ENCODE data around the gene CNNM4. TPM values are rescaled to one million over a fixed set of nuclear protein-coding genes. Genes with fewer than 3 reads are reported as not detected.

The CNNM4 gene
- polyA plus RNA-seq, 1 experiment: 7.2 TPM

DNA sequence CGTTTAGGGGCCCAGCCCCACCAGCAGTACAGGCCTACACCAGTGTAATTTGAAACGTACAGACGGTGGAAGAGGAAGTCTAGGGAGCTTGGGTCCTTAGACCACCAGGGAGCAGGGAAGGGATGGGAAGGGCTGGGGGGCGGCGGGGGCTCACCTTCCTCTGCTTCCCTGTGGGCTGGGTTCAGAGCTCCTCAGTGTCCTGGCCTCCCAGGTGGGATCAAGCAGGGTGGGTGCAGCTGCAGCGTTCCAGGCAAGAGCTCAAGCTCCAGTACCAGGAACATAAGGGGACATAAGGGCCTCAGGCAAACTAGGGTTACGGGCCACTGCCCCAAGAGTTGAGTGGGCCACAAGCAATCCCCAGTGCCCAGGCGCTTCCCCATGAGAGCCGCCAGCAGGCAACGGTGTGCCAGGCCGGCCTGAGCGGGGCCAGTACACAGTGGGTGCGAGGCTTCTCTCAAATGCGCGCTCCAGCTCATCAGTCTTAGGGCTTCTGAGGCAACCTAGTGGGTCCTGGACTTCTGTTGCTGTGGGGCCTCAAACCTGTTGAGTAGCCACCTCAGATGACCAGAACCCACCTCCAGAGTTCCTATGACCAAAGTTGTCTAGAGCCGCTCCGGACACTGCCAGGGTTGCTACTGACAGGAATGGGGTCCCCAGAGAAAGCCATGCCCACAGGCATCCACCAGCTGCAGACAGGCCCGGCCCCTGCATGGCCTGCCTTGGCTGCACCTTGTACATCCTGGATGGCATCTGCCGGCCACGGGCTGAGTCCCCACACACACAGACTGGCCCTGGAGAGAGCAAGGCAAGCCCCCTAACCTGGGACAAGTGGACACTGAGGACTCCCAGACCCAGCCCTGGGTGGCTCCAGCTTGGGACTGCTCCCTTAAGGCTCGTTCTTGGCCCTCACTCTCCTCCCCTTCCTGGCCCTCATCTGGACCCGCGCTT lies 77.9 kb downstream of the CNNM4 start:
- no peaks in the 10 kb centered on the region for H3K27me3 ChIP-seq (ENCODE audit: control insufficient read depth, insufficient read depth, low read length)
- ChIA-PET CTCF (interaction anchor here (0.8 to 2.4 kb wide), 4 partner anchors 19 to 113 kb away, joined by 3 to 7 read pairs (median 4); partner anchors contain the start of genes ANKRD39 and CNNM3), POLR2A (no interaction called here)
- no peak overlapping the region for H3K4me3 ChIP-seq (ENCODE audit: low read depth, low read length)
- TF ChIP-seq, protein P1, sequence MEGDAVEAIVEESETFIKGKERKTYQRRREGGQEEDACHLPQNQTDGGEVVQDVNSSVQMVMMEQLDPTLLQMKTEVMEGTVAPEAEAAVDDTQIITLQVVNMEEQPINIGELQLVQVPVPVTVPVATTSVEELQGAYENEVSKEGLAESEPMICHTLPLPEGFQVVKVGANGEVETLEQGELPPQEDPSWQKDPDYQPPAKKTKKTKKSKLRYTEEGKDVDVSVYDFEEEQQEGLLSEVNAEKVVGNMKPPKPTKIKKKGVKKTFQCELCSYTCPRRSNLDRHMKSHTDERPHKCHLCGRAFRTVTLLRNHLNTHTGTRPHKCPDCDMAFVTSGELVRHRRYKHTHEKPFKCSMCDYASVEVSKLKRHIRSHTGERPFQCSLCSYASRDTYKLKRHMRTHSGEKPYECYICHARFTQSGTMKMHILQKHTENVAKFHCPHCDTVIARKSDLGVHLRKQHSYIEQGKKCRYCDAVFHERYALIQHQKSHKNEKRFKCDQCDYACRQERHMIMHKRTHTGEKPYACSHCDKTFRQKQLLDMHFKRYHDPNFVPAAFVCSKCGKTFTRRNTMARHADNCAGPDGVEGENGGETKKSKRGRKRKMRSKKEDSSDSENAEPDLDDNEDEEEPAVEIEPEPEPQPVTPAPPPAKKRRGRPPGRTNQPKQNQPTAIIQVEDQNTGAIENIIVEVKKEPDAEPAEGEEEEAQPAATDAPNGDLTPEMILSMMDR (IDR thresholded peaks at IDR 0.05; ENCODE audit: insufficient read depth, low read depth, low read length): no peak
- no peaks in the 10 kb centered on the region; the same call in 1 of the 2 replicates for H3K36me3 ChIP-seq (ENCODE audit: control insufficient read depth, insufficient read depth, low read length)
- no peak for DNase-seq (ENCODE audit: low read depth)

DNA sequence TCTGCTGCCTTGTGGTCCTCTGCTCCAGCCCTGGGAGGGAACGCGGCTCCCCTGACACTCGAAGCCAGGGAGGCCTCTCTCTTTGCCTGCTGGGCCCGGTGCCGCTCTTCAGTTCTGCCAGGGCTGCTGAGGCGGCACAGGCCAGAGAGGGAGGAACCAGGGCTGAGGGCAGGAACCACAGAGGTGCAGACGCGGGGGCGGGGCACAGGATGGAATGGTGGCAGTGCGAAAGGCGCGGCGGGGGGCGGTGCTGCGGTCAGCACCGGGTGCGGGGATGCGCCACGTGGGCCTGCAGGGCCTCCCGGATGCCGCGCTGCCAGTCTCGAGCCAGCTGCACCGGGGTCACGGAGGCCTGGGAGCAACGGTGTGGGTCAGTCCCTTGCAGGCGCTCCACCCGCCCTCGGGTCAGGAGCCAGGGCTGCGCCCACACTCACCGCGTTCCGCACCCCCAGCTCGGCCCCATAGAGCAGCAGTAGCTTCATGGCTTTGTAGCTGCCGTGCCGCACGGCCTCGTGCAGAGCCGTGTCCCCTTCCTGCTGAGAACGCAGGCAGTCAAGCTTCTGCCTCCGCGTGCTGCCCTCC lies 78.7 kb downstream of the CNNM4 start:
- Histone ChIP-seq H3K36me3 (ENCODE audit: control insufficient read depth, insufficient read depth, low read length) (no peaks in the 10 kb centered on the region; the same call in 1 of the 2 replicates), H3K4me3 (ENCODE audit: low read depth, low read length) (no peak overlapping the region), H3K27me3 (ENCODE audit: control insufficient read depth, insufficient read depth, low read length) (no peaks in the 10 kb centered on the region)
- TF ChIP-seq, protein P1 (IDR thresholded peaks at IDR 0.05; ENCODE audit: insufficient read depth, low read depth, low read length): no peak
- ChIA-PET POLR2A (no interaction called here), CTCF (interaction anchor here (1.1 to 2.4 kb wide), 3 partner anchors 19 to 112 kb away, joined by 3 to 7 read pairs (median 5); partner anchors contain the start of genes ANKRD39 and CNNM3)
- no peak for DNase-seq (ENCODE audit: low read depth)

DNA sequence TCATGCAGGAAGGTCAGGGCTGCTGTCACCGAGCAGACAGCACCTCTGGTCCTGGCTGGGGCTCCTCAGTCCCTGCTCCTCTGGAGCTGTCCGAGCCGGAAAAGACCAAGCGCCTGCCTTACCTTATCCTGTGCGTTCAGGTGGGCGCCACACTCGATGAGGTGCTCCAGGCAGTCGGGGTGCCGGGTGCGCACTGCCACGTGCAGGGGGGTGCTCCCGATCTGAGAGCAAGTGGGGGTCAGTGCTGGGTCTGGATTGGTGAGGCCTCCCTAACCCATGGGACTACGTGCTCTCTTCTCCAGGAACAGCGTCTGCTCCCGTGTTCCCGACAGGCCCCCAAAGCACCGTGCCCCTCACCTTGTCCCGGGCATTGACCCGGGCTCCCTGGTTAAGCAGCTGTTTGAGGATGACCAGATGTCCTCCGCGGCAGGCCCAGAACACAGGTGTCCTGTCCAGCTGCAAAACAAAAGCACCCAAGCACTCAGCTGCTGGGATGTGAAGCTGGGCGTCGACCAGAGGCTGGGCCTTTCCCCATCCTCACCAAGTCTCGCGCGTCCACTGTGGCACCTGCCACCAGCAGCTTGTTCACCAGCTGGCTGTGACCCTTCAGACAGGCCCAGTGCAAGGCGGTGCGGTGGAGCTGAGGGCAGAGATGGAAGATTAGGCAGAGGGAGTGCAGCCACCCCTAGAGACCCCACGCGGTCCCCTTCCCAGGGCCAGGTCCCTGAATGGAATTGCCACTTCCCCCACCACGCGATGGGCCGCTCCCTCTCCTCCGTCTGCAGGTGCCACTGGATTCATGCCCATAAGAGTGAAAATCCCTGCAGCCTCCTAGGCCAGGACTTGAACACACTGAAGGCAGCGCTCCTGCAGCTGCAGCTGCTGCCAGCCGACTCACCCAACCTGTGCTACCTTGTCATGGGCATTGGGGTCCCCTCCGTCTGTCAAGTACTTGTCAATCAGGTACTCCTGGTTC lies 79.5 kb downstream of the CNNM4 start:
- CTCF ChIA-PET: interaction anchor here (1.1 to 2.4 kb wide), 3 partner anchors 18 to 111 kb away, joined by 3 to 7 read pairs (median 5); partner anchors contain the start of genes ANKRD39 and CNNM3
- DNase-seq (ENCODE audit: low read depth): no peak
- POLR2A ChIA-PET: no interaction called here
- H3K27me3 ChIP-seq (ENCODE audit: control insufficient read depth, insufficient read depth, low read length): no peaks in the 10 kb centered on the region
- H3K4me3 ChIP-seq (ENCODE audit: low read depth, low read length): no peak overlapping the region
- no peaks in the 10 kb centered on the region; the same call in 1 of the 2 replicates for H3K36me3 ChIP-seq (ENCODE audit: control insufficient read depth, insufficient read depth, low read length)
- TF ChIP-seq, protein P1 (IDR thresholded peaks at IDR 0.05; ENCODE audit: insufficient read depth, low read depth, low read length): no peak

DNA sequence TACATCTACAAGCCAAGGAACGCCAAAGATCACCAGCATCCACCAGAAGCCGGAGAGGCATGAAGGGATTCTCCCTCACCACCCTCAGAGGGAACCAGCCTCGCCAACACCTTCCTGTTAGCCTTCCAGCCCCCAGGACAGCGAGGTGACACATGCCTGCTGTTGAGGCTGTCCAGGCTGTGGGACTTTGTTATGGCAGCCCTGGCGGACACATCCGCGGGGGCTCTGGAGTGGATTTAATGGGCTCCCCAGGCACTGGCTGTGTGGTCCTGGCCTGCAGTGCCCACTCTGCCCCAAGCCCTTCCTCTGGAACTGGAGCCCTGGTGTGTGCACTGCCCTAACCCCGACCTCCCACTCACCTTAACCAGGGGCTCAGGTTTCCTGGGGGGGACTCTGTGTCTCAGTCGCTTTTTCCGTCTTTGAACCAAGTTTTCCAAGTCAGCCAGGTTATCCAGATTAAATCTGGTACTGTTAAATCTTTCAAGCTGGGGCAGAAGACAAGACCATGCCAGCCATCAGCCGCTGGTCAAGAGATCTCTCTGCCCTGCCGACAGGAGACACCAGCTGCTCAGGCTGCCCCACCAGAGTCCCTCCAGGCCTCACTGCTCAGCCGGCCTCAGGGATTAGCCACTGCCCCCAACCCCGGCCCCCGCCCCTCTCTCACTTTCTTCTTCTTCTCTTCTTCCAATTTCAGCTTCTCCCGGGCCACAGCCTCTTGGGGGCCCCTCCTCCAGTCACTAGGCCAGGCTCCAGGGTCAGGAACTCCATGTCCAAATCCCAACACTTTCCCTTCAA lies 81.2 kb downstream of the CNNM4 start:
- Histone ChIP-seq H3K36me3 (ENCODE audit: control insufficient read depth, insufficient read depth, low read length) (no peaks in the 10 kb centered on the region; the same call in 1 of the 2 replicates), H3K27me3 (ENCODE audit: control insufficient read depth, insufficient read depth, low read length) (no peaks in the 10 kb centered on the region), H3K4me3 (ENCODE audit: low read depth, low read length) (no peak overlapping the region)
- no peak for DNase-seq (ENCODE audit: low read depth)
- TF ChIP-seq, protein P1 (IDR thresholded peaks at IDR 0.05; ENCODE audit: insufficient read depth, low read depth, low read length): no peak
- ChIA-PET POLR2A (no interaction called here), CTCF (interaction anchor here (1.5 to 1.9 kb wide), 2 partner anchors 16 to 109 kb away, joined by 6 to 15 read pairs; partner anchors contain the start of gene ANKRD39)

All from BJ (cell line).